Stimulated activated CD4-positive, alpha-beta T cell treated with anti-CD3 and anti-CD28 coated beads, Interleukin-12 subunit alpha, Interleukin-12 subunit beta, amount 100 ng/mL, for 4 hours (primary cell): ENCODE data around the gene ETNPPL.

Source experiments
- DNase-seq: peaks from one replicate; pipeline ENCODE4 v3.0.0-alpha.2; 2020

Gene ETNPPL

DNA sequence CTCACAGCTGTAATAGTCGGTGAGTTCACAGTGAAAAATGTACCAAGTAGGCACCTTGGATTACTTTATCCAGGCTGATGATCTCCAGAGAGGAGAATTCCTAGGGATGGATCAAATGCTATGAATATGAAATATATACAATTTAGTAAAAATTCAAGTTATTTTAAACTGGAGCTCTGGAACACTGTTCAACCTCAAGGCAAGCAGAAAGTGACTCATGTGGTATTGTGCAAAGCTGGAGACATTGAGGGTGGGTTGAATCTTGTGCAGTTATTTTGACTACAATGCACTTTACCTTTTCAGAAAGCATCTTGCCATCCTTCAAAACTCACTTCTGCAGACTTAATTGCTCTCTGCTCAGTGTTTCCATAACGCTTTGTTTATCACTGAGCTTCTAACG, 69.0 kb downstream of the ETNPPL start:
- DNase-seq = no peak

- no peak for DNase-seq
These were observed 69.6 kb downstream of the ETNPPL start for GRCh38 chr4:108693211-108693610.
